K562 (cell line): Measurements from ENCODE around the gene SOX18. TPM values are rescaled to one million over a fixed set of nuclear protein-coding genes. Genes with fewer than 3 reads are reported as not detected.

Experiments
- ATAC-seq: fragments of 200-7000 bp; cut with Tn5 transposase; 3 replicates; pipeline ENCODE4 v1.9.1; 2020; ENCODE audit warnings: moderate library complexity
- BruUV-seq: library from RNA; stranded (reverse); fragments of 400-500 nt; replicated peaks from 2 replicates; lab custom pipeline; 2021; lab: Mats Ljungman, UMichigan
- CTCF ChIA-PET: fragments of 300-600 bp; formaldehyde crosslinking; extraction: SDS; loops from one replicate; lab custom pipeline; 2021; ENCODE audit warnings: low intra/inter-chr PET ratio; lab: Yijun Ruan, JAX
- POLR2A ChIA-PET: fragments of 300-600, 350-650 bp; sonication (Branson Sonifier 250); formaldehyde crosslinking; extraction: SDS; loops from one replicate; lab custom pipeline; 2021; ENCODE audit warnings: antibody characterized with exemption, inconsistent platforms; lab: Yijun Ruan, JAX
- DNase-seq, 4 experiments: peaks; one replicate each; pipeline versions ENCODE4 v3.0.0 to v3.0.0-alpha.2; 2011 to 2018; ENCODE audit warnings: low spot score in 3 of 4, mixed read lengths in 3 of 4; ENCODE audit errors: extremely low read depth in 1 of 4
- FAIRE-seq: peaks from 2 replicates; lab custom pipeline; 2011; peaks lifted over from hg19 to GRCh38; lab: Jason Lieb, UNC
- H2AFZ ChIP-seq: 2 replicates; pipeline ENCODE4 v1.6.0; 2011; ENCODE audit warnings: low read depth, low read length, control low read depth, inconsistent platforms
- H3K27ac ChIP-seq: fragments of 200-600 bp; 3 replicates; pipeline ENCODE4 v1.8.0; 2011; ENCODE audit warnings: low read depth, mild to moderate bottlenecking, control low read depth, inconsistent platforms, low read length, moderate library complexity, mixed read lengths; ENCODE audit errors: extremely low read depth
- H3K27me3 ChIP-seq, 2 experiments: fragments of 300-600 bp in 1 of 2; 2 replicates in 1 of 2; 3 replicates in 1 of 2; pipeline versions ENCODE4 v1.6.0 to v1.8.0; 2011; ENCODE audit warnings: inconsistent platforms in 2 of 2, low read length in 2 of 2, mild to moderate bottlenecking in 1 of 2, mixed read lengths in 1 of 2, moderate library complexity in 1 of 2; ENCODE audit not compliant: control insufficient read depth in 2 of 2, insufficient read depth in 2 of 2
- H3K36me3 ChIP-seq: fragments of 300-600 bp; 3 replicates; pipeline ENCODE4 v1.8.0; 2011; ENCODE audit warnings: mild to moderate bottlenecking, low read length, inconsistent platforms; ENCODE audit not compliant: control insufficient read depth, insufficient read depth
- H3K4me1 ChIP-seq, 2 experiments: fragments of 200-600 bp in 1 of 2; replicated peaks in 1 of 2; 2 replicates in 1 of 2; 3 replicates in 1 of 2; pipeline versions ENCODE4 v1.5.1 to v1.8.0; 2011; ENCODE audit warnings: inconsistent platforms in 2 of 2, low read length in 2 of 2, mild to moderate bottlenecking in 1 of 2, mixed read lengths in 1 of 2, moderate library complexity in 1 of 2; ENCODE audit not compliant: control insufficient read depth in 2 of 2, insufficient read depth in 2 of 2
- H3K4me2 ChIP-seq: 2 replicates; pipeline ENCODE4 v1.6.1; 2011; ENCODE audit warnings: low read length, control low read depth, inconsistent platforms, mixed read lengths; ENCODE audit not compliant: insufficient read depth
- H3K4me3 ChIP-seq: fragments of 200-600 bp; sonication (generic), shearing (Covaris generic); 2 replicates; pipeline ENCODE4 v1.5.1; 2016; ENCODE audit warnings: control low read depth, inconsistent platforms
- H3K79me2 ChIP-seq: fragments of 200-600 bp; 3 replicates; pipeline ENCODE4 v1.8.0; 2011; ENCODE audit warnings: low read length, inconsistent platforms; ENCODE audit not compliant: control insufficient read depth, insufficient read depth
- H3K9ac ChIP-seq, 2 experiments: 2 replicates each; pipeline versions ENCODE4 v1.6.0 to v1.6.1; 2011; ENCODE audit warnings: low read depth in 2 of 2, low read length in 2 of 2, control low read depth in 1 of 2, inconsistent platforms in 1 of 2, mild to moderate bottlenecking in 1 of 2, mixed read lengths in 1 of 2; ENCODE audit not compliant: insufficient read depth in 1 of 2
- H3K9me1 ChIP-seq: one replicate; pipeline ENCODE4 v1.6.0; 2011; ENCODE audit warnings: inconsistent platforms, mild to moderate bottlenecking, low read length, moderate library complexity; ENCODE audit not compliant: control insufficient read depth, insufficient read depth
- H3K9me3 ChIP-seq: replicated peaks from 2 replicates; pipeline ENCODE4 v1.5.1; 2011; ENCODE audit warnings: low read depth, low read length, inconsistent platforms; ENCODE audit not compliant: control insufficient read depth, insufficient read depth
- H4K20me1 ChIP-seq: replicated peaks from 2 replicates; pipeline ENCODE4 v1.6.1; 2011; ENCODE audit warnings: low read length, inconsistent platforms, mixed read lengths; ENCODE audit not compliant: control insufficient read depth, insufficient read depth
- CREB5 ChIP-seq: fragments of 250-450 bp; sonication (Bioruptor Pico); IDR thresholded peaks from 2 replicates; pipeline ENCODE4 v1.5.0; 2020; ENCODE audit warnings: mild to moderate bottlenecking
- ELF1 ChIP-seq: fragments of 200-800 bp; sonication (Bioruptor generic); IDR thresholded peaks from 2 replicates; pipeline ENCODE4 v1.6.1; 2016; ENCODE audit warnings: missing genetic modification characterization, missing compliant biosample characterization
- EZH2 ChIP-seq: IDR thresholded peaks from 2 replicates; pipeline ENCODE4 v1.6.1; 2012; ENCODE audit warnings: low read depth, mild to moderate bottlenecking, inconsistent platforms, low read length, borderline replicate concordance
- HDAC2 ChIP-seq: fragments of 450-650 bp; IDR thresholded peaks from 2 replicates; pipeline ENCODE4 v1.6.1; 2016; ENCODE audit warnings: mild to moderate bottlenecking
- HLTF ChIP-seq: fragments of 450-650 bp; IDR thresholded peaks from 2 replicates; pipeline ENCODE4 v1.6.1; 2016
- KDM5B ChIP-seq: fragments of 200-600 bp; sonication (generic); IDR thresholded peaks from 2 replicates; pipeline ENCODE4 v1.6.1; 2012; ENCODE audit warnings: low read depth, mild to moderate bottlenecking, moderate library complexity, low read length, control low read depth, inconsistent platforms; ENCODE audit not compliant: insufficient replicate concordance
- LCOR ChIP-seq: sonication (generic); formaldehyde crosslinking; IDR thresholded peaks from 2 replicates; pipeline ENCODE4 v1.8.0; 2022; ENCODE audit warnings: mild to moderate bottlenecking, missing genetic modification reagents
- MEIS2 ChIP-seq: fragments of 450-650 bp; IDR thresholded peaks from 2 replicates; pipeline ENCODE4 v1.6.1; 2014; ENCODE audit warnings: mild to moderate bottlenecking; ENCODE audit not compliant: partially characterized antibody
- MNT ChIP-seq, 2 experiments: fragments of 450-650 bp; conservative IDR thresholded peaks; 2 replicates each; pipeline ENCODE4 v1.6.1; 2017; ENCODE audit warnings: mild to moderate bottlenecking in 2 of 2, moderate library complexity in 2 of 2
- MXI1 ChIP-seq: IDR thresholded peaks from 2 replicates; pipeline ENCODE4 v1.6.1; 2011; ENCODE audit warnings: low read depth, mild to moderate bottlenecking, improper control_type of control experiment, low read length
- POU5F1 ChIP-seq: fragments of 150-350 bp; IDR thresholded peaks from 2 replicates; pipeline ENCODE4 v1.6.1; 2014; ENCODE audit warnings: borderline replicate concordance, low read length, low read depth, mild to moderate bottlenecking; ENCODE audit not compliant: partially characterized antibody
- SNAPC5 ChIP-seq: fragments of 250-450 bp; sonication (Bioruptor Pico); IDR thresholded peaks from 2 replicates; pipeline ENCODE4 v1.8.0; 2021; ENCODE audit warnings: moderate library complexity, mild to moderate bottlenecking, inconsistent platforms
- SNIP1 ChIP-seq: fragments of 450-650 bp; IDR thresholded peaks from 2 replicates; pipeline ENCODE4 v1.7.1; 2017; ENCODE audit warnings: low read depth, mild to moderate bottlenecking
- STAG1 ChIP-seq: sonication (generic); formaldehyde crosslinking; IDR thresholded peaks from 2 replicates; pipeline ENCODE4 v1.5.0; 2020; ENCODE audit warnings: missing genetic modification reagents, borderline replicate concordance
- TARDBP ChIP-seq: fragments of 450-650 bp; IDR thresholded peaks from 2 replicates; pipeline ENCODE4 v1.6.1; 2016
- ZBTB1 ChIP-seq: sonication (generic); formaldehyde crosslinking; IDR thresholded peaks from 2 replicates; pipeline ENCODE4 v1.8.1; 2023; ENCODE audit warnings: missing genetic modification reagents, low read depth, mild to moderate bottlenecking, borderline replicate concordance
- ZNF316 ChIP-seq: fragments of 450-650 bp; IDR thresholded peaks from 2 replicates; pipeline ENCODE4 v1.6.1; 2016
- ZNF384 ChIP-seq: IDR thresholded peaks from 2 replicates; pipeline ENCODE4 v1.6.1; 2012; ENCODE audit warnings: low read depth, low read length, improper control_type of control experiment
- ZNF77 ChIP-seq: fragments of 250-450 bp; sonication (Bioruptor Pico); IDR thresholded peaks from 2 replicates; pipeline ENCODE4 v1.5.0; 2020
- WGBS: fragments of 100-300 bp; shearing (Covaris generic); methylation state at CpG from one replicate; pipeline ENCODE4 v1.1.6; 2016; ENCODE audit warnings: low coverage, mixed read lengths; ENCODE audit not compliant: insufficient coverage; ENCODE audit errors: missing lambda C conversion rate; 5-methylcytosine and 5-hydroxymethylcytosine counted together
- in situ Hi-C: fragments of 300-500 bp; cut with MboI; formaldehyde crosslinking; loops from 4 replicates; pipeline ENCODE4 v1.15.0; 2018; ENCODE audit warnings: inconsistent platforms, mixed read lengths
- intact Hi-C: fragments of 100-400 bp; cut with micrococcal nuclease; formaldehyde crosslinking; loops from 2 replicates; pipeline ENCODE4 v1.14.2; 2022
- polyA plus RNA-seq, 8 experiments: library from polyadenylated mRNA; depleted of rRNA in 4 of 8; stranded (reverse) in 5 of 8; unstranded in 3 of 8; fragments of >200 nt; fragmentation: Nextera tagmentation in 2 of 8; fragmentation: Illumina TruSeq in 1 of 8; extraction: Ambion mirVana in 2 of 8; extraction: Trizol in 1 of 8; gene quantifications; 2 replicates each; pipeline versions ENCODE4 v1.2.1 to v1.2.3, GENCODE V29; 2011 to 2014; ENCODE audit warnings: inconsistent platforms in 1 of 8, missing spikeins in 1 of 8
- total RNA-seq, 7 experiments: library from RNA; depleted of rRNA in 6 of 7; stranded (reverse); fragments of >200 nt in 6 of 7; fragmentation: Illumina TruSeq in 2 of 7; extraction: Trizol in 2 of 7; gene quantifications; 2 replicates each; pipeline versions ENCODE4 v1.2.1 to v1.2.3, GENCODE V29; 2011 to 2021; ENCODE audit warnings: low replicate concordance in 1 of 7

Gene SOX18
- total and polyA plus RNA-seq, 9 of the 15 experiments (the other 6 are each of a cell fraction or from before 2014, with no cell fraction given), result 0.15 to 19.8 (median 0.33) TPM

- Histone ChIP-seq H3K4me3 (peak overlapping the region; percentile 42; the same call in 1 of the 2 replicates), H3K27me3 (no peaks in the 10 kb centered on the region), H2AFZ (peak overlapping the region; percentile 89; the same call in 1 of the 2 replicates), H3K27ac (no peak overlapping the region), H3K4me2 (peak overlapping the region; percentile 78), H3K36me3 (no peaks in the 10 kb centered on the region; the same call in 2 of the 3 replicates), H3K4me1 (peaks cover 45 to 86% of the 10 kb centered on the region in 2 experiments), H4K20me1 (no peaks in the 10 kb centered on the region), H3K9me1 (peaks cover 4% of the 10 kb centered on the region), H3K9me3 (no peaks in the 10 kb centered on the region), H3K9ac (peak overlapping the region; percentile 74 to 92), H3K79me2 (no peaks in the 10 kb centered on the region; the same call in 2 of the 3 replicates)
- TF ChIP-seq STAG1 (CRISPR knock-in tag) (no peak), EZH2 (no peak), HDAC2 (no peak), LCOR (CRISPR knock-in tag) (no peak), HLTF (no peak), ELF1 (tag) (no peak), ZNF77 (no peak), TARDBP (no peak), ZBTB1 (CRISPR knock-in tag) (no peak), MEIS2 (no peak), ZNF384 (no peak), MXI1 (no peak), SNAPC5 (CRISPR knock-in tag) (no peak), KDM5B (no peak), ZNF316 (no peak), POU5F1 (no peak), CREB5 (CRISPR knock-in tag) (no peak), SNIP1 (no peak), MNT (conservative IDR thresholded peaks at IDR 0.05) (no peak)
- in situ Hi-C loops, result no loop called here
- ChIA-PET CTCF (no interaction called here), POLR2A (interaction anchor here (0.7 kb wide), 1 partner anchor 10 kb away, joined by 4 read pairs; no protein-coding TSS in a partner anchor)
- DNase-seq, result no peak
- FAIRE-seq, result peak; percentile 6
- no peak for ATAC-seq
- intact Hi-C loops, result no loop called here
- WGBS, result 59% methylated on average over 7 of the region's 11 CpGs
- BruUV-seq, result no TSS peak
Observed at GRCh38 chr20:64041781-64042053, 7.7 kb downstream of the SOX18 start.
